A375 (cell line): ENCODE data around the gene HOXD9. TPM values are rescaled to one million over a fixed set of nuclear protein-coding genes. Genes with fewer than 3 reads are reported as not detected.

ENCODE experiments used
- small RNA-seq: library from RNA; depleted of rRNA; stranded (forward); fragments of <200 nt; gene quantifications from one replicate; pipeline ENCODE3, GENCODE V24; 2014
- total RNA-seq: library from RNA; depleted of rRNA; stranded (reverse); fragments of >200 nt; shearing (Covaris generic); gene quantifications from 2 replicates; pipeline ENCODE4 v1.2.3, GENCODE V29; 2014; rRNA removed

The HOXD9 gene
- 5.4 and 5.7 TPM in 2 replicates for total RNA-seq

GRCh38 chr2:176122683-176123410 is at the start of gene HOXD9:
Gene HOXD9 (plus strand): TSS chr2:176122719. CDS start chr2:176122769, 50 bp downstream.

GRCh38 chr2:176083796-176084261 is 38.7 kb upstream of the HOXD9 start, which contains the start of gene EVX2:
Gene EVX2 (minus strand): TSS chr2:176083962. CDS start chr2:176083776, 186 bp downstream.

GRCh38 chr2:176092270-176093144 is 30.0 kb upstream of the HOXD9 start, which contains the start of gene HOXD13:
Gene HOXD13 (plus strand): TSS chr2:176092721. CDS start chr2:176092891, 170 bp downstream.

GRCh38 chr2:176099728-176100546 is 22.6 kb upstream of the HOXD9 start, which contains the start of gene HOXD12:
Gene HOXD12 (plus strand): TSS chr2:176099795. CDS start chr2:176099802, 7 bp downstream.

GRCh38 chr2:176106581-176107539 is 15.7 kb upstream of the HOXD9 start, which contains the start of gene HOXD11:
Gene HOXD11 (plus strand): TSS chr2:176107280. CDS start chr2:176107356, 76 bp downstream.

GRCh38 chr2:176115883-176116813 is 6.4 kb upstream of the HOXD9 start, which contains the start of gene HOXD10:
Gene HOXD10 (plus strand): TSS chr2:176116778. CDS start chr2:176116834, 56 bp downstream.

GRCh38 chr2:176128982-176129796 is 6.7 kb downstream of the HOXD9 start, which contains the start of gene HOXD8:
Gene HOXD8 (plus strand): TSS chr2:176129705. CDS start chr2:176130367, 662 bp downstream.

GRCh38 chr2:176151442-176152287 is 29.1 kb downstream of the HOXD9 start, which contains the start of gene HOXD4:
Gene HOXD4 (plus strand): TSS chr2:176151550. CDS start chr2:176151634, 84 bp downstream.

GRCh38 chr2:176156807-176157498 is 34.4 kb downstream of the HOXD9 start, which contains the start of gene HOXD3:
Gene HOXD3 (plus strand): TSS chr2:176157307. CDS start chr2:176169115, 11,808 bp downstream.

Small RNA genes within 50 kb of the gene (small RNA-seq; reads per million reads assigned to genes)
- 443 reads per million, percentile 98 among the genes with 10 or more reads in this experiment for gene MIR10B

Other genes with a start within 250 kb of the HOXD9 start
- gene LNPK, start 120.5 kb upstream of the HOXD9 start, total RNA-seq, result 5.6 and 11.0 TPM in 2 replicates
- gene EVX2, start 38.8 kb upstream of the HOXD9 start, total RNA-seq, result 0.05 TPM in 1 of 2 replicates, not detected in the other
- 5.3 and 7.1 TPM in 2 replicates for gene HOXD13, start 30.0 kb upstream of the HOXD9 start, total RNA-seq
- gene HOXD12, start 22.9 kb upstream of the HOXD9 start, total RNA-seq, result 0.60 TPM in 1 of 2 replicates, not detected in the other
- gene HOXD11, start 15.4 kb upstream of the HOXD9 start, total RNA-seq, result 0.93 TPM in 1 of 2 replicates, not detected in the other
- 0.80 and 1.9 TPM in 2 replicates for gene HOXD10, start 5.9 kb upstream of the HOXD9 start, total RNA-seq
- 5.3 and 6.7 TPM in 2 replicates for gene HOXD8, start 7.0 kb downstream of the HOXD9 start, total RNA-seq
- gene HOXD4, start 28.8 kb downstream of the HOXD9 start, total RNA-seq, result 0.74 and 1.1 TPM in 2 replicates
- gene HOXD3, start 34.6 kb downstream of the HOXD9 start, total RNA-seq, result 0.90 and 2.7 TPM in 2 replicates
- 0.08 TPM in 2 replicates for gene HOXD1, start 65.9 kb downstream of the HOXD9 start, total RNA-seq
- 33.5 and 35.1 TPM in 2 replicates for gene MTX2, start 146.7 kb downstream of the HOXD9 start, total RNA-seq